HG02642 (cell line): ENCODE results near the gene PCED1A.
"Not testable (repeated sequence)": the region's sequence is repeated elsewhere in the genome, so short reads cannot be mapped to it uniquely, and the experiment has no call there.

ENCODE experiments used
- ATAC-seq: cut with Tn5 transposase; IDR thresholded peaks from one replicate; pipeline ENCODE4 v1.9.1; 2021; ENCODE audit warnings: mild to moderate bottlenecking; ENCODE audit not compliant: unreplicated experiment, poor library complexity

The PCED1A gene

DNA sequence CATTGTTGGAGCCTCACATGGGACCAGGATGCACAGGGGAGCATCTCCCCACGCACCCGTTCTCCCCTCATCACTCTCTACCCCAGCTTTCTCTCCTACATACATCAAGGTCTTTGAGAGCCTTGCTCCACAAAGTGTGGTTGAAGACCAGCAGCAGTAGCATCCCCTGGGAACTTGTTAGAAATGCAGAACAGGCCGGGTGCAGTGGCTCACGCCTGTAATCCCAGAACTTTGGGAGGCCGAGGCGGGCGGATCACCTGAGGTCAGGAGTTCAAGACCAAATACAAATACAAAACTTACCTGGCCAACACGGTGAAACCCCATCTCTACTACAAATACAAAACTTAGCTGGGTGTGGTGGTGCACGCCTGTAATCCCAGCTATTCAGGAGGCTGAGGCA lies 32.5 kb downstream of the PCED1A start:
- ATAC-seq = not testable (repeated sequence)

DNA sequence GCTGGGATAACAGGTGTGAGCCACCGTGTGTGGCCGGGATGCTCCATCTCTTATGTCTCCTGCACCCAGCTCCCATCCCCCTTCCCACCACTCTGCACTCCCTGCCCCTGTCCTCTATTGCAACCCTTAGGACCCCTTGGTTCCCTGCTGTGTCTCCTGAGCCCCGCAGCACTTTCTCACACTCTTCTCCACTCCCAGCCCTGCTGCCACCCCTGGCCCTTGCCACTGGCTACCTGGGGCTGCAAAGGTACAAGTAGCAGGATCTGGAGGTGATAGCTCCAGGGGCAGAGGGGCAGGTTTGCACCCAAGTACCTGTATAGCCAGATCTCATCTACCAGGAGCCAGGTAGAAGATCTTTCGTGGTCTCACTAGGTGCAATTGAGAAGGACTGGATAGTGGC lies 33.4 kb downstream of the PCED1A start:
- ATAC-seq = no peak

DNA sequence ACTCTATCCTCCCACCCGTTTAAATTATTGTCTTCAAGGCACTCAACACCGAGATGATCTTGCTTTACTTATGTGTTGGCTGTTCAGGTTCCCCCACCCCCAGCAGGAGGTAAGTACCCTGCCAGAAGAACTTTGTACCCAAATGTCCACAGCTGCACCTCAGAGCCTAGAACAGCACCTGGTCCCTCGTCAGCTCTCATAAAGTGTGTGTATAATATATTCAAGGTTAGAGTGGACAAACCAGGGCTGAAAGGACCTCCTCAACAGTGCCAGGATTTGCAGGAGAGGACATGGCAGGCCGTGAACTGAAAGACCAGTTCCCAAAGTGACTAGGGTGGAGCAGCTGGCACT lies 34.1 kb downstream of the PCED1A start:
- ATAC-seq = no peak

GRCh38 chr20:2805689-2806350 lies 34.6 kb downstream of the PCED1A start:
- ATAC-seq = no peak

DNA sequence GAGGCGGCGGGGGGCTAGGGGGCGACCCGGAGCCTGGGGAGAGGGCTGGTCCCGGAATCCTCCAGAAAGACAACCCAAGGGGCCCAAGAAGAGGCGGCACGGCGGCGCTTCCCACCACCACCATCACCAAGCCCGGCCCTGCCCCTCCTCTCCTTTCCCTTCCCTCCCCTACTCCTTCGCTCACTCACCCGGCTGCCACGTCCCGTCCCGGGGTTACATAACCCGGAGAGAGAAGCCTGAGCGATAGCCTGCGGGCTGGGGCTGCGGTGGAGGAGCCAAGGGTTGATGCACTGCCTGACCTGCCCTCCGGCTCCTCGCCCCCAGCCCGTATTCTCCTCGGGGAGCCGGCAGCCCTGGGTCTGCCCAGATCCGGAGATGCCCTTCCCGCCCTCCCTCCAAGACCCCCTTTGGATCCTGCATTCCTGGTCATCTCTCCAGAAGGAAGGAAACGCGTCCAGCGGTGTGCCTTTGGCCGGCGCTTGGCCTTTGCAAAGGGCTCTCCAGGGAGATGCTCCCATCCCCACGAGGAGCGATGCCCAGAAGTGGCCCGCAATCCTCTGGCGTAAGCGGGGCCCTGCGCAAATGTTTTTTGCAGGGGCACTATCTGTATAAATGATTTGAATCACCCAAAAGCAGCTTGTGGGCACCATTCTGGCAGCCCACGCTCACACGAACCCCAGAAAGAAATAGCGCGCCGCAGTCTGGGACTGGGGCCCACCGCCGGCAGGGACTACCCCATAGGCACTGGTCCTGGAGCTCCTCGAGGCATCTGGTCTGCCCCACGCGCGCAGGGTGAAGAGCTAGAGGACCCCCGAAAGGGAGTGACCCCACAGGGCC lies 35.4 kb downstream of the PCED1A start:
- ATAC-seq = no peak

DNA sequence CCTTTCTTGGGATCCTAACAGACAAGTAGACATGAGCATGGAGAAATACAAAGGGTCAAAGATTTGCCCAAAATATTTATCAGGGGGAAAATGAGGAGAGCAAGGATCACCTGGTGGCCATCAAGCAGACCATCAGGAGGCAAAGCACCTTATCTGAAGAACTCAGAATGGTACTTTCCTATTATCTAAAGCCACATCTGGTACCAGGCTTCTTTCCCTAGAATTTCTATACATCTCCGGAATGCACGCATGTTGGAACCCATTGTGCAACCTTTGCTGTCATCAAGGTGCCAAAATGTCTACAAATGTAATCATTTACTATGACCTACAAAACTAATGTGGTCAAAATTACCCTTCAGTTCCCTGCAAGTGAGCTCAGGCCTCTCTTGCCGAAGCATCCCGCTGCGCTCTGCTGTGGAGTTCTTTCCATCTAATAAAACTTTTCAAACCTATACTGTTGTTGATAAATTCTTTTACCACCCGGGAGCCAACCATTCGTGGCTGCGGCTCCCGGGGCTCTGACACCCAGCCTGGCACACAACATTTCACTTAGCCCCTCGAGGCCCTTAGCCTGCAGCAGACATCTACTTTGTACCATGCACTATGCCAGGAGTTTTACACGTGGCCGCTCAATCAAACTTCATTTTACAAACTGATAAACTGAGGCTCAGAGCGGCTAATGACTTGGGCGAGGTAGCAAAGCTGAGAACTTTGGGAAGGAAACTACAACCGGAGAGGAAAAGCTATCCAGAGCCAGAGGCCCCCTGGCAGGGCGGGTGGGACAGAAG lies 36.2 kb downstream of the PCED1A start:
- no peak for ATAC-seq

- no peak for ATAC-seq
These were observed 39.1 kb downstream of the PCED1A start for GRCh38 chr20:2801286-2801728.

GRCh38 chr20:2800521-2801285 lies 39.8 kb downstream of the PCED1A start, which contains the start of gene CPXM1:
Gene CPXM1 (minus strand): TSS chr20:2800627. CDS start chr20:2800572, 55 bp downstream.
- ATAC-seq = no peak

DNA sequence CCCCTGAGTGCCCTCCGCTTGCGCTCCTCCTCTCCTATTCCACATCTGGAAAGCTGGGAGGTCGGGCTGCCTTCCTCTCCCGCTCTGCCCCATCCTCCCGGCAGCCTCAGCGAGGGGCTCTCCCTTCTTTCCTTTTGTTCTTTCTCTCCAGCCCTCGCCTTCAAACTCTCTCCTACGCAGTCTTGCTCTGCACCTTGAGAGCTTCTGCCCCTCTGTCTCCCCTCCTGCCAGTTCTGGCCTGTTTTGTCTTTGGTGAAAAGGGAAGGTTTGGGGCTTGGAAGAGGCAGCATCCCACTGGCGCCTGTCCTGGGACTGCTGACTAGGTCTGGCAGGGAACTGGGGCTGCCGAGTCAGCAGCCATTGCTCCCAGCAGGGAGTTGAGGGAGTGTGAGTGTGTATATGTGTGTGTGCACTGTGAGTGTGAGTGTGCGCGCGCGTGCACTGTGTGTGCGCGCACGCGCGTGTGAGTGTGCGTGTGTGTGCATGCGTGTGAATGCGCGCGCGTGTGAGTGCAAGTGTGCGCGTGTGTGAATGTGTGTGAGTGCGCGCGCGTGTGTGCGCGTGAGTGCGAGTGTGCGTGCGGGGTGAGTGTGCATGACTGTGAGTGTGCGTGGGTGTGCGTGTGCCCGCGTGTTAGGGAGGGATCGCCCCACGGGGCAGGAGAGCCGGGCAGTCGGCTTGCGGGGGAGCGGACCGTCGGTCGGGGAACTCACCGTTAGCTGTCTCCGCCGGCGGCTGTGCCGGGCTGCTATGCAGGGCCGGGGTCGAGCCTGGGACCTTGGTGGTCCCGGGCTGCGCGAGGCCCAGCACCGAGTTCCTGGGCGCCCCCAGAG lies 40.6 kb downstream of the PCED1A start:
- no peak for ATAC-seq

GRCh38 chr20:2799271-2799670 lies 41.2 kb downstream of the PCED1A start:
- ATAC-seq = no peak

DNA sequence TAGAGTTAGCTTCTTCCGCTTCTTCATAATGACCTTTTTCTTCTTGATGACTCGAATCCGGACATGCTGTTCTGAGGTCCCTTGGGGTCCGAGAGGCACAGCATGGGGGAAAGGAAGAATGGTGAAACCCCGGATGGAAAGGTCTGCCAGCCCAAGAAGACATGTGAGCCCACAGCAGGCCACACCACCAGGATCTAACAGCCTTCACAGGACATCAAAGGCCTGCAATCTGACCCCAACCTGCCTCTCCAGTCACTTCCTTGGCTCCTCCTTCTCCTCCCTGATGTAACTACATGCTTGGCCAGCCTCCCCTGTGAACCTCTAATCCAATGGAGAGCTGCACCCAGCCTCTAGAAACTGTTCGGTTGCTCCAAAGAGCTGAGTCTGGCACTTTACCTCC lies 41.6 kb downstream of the PCED1A start:
- ATAC-seq = no peak

DNA sequence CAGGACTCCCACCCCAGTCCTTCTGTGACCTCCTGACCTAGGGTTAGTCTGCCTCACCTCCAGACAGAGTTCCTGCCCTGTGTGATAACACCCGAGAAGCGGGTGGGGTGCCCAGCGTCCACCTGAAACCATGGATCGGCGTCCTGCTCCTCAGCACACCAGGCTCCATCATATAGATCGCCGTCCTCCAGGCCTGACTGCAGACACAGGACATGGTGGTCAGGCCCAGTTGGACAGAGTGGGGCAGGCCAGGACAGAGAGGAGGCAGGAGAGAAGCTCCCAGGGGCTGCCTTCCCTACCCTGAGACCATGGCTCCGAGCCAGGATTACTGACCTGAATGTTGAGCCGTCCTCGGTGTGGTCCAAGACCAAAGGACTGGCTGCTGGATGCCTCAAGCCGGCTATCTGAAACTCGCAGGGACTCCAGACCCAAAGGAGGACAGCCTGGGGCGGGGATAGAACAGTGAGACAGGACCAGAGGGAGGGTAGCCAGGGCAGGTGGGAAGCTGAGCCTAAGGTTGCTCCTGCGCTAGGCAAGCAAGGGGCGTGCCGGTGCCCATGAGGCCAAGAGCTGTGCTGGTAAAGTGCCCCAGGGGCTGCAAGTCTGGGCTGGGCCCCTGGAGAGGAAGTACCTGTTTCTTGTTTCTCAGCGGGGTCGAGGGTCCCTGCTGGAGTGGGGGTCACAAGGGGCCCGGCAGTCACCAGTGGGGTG lies 42.2 kb downstream of the PCED1A start:
- no peak for ATAC-seq

DNA sequence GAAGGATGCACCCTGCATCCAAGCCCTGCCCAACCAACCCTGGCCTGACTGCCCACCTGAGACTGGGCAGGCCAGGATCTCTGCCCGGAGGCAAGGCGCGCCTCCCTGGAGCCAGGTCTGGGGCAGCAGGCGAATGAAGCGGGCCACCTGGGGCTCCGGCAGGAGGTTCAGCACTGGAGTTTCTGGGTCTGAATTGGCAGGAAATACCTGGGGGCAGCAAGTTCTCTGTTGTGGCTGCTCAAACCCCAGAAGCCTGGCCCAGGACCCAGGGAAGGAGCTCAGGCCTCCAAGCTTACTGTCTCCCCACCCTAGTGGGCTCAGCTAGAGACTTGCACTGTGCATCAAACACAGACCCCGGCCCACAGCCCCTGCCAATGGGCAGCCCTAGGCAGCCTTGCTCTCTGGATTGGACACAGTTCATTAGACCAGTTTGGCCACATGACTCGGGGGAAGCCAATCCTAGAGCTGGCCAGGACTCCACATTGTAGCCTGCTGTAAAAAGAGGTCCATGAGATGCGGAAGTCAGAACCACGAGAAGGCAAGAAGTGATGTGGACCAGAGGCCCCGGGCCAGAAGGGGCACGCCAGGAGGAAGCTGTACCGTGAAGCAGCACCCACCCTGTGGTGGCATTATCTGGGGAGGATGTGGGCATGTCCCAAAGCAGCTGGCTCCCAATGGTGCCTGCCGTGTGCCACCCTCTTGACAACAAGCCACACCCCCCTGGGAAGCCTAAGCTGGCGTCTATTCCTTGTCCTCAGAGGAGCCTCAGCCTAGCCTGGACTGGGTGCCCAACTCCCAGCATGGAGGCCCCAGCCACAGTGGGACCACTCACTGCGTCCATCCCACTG lies 43.1 kb downstream of the PCED1A start:
- ATAC-seq = no peak

- no peak for ATAC-seq
These were observed 44.3 kb downstream of the PCED1A start for GRCh38 chr20:2796011-2796660.

DNA sequence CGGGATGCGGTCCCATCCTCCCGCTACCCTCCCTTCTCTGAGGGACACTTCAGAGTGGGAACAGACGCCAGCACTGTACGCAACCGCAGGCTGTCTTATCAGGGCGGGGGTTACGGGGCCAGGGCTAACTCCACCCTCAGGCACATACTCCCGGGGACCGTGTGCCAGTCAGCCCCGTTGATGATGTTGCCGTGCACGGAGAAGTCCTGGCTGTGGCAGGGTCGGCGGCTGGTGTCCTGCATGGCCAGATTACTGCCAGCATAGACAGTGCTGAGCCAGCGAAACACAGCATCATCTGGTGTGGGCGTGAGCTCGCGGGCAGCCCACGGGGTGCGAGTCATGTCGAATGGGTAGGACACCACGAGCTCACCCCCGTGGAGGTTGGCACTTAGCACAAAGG lies 45.0 kb downstream of the PCED1A start:
- ATAC-seq = no peak

DNA sequence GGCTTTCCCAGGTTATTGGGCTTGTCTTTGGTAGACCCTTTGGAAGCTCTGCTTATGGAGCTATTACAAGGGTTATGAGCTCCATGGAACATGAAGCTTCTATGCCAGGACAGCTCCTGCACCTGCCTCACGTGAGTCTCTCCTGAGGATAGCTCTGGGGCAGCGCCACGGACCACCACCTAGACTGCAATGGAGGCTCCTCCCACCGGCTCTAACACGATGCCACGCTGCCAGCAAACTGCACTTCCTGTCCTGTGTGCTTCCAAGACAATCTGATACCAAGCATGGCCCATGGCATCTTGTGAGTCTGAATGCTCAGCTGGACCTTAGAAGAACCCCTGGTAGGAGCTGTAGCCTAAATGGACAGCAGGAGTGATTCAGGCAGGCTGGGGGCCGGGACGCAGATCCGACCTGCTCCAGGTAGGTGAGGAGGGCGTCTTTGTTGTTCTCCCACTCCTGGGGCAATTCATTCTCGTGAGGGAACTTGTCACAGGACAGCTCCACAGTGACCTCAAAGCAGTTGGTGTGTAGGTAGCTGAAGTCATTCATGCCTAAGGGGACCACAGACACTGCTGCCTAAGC lies 45.5 kb downstream of the PCED1A start:
- no peak for ATAC-seq

GRCh38 chr20:2794202-2794748 lies 46.2 kb downstream of the PCED1A start:
- ATAC-seq = no peak
